Stimulated activated naive CD4-positive, alpha-beta T cell (primary cell): ENCODE data around the gene SPECC1L.

Experiments used
- DNase-seq, 6 experiments: peaks; one replicate each; lab custom pipeline; 2025; lab: John Stamatoyannopoulos, UW

Gene SPECC1L

DNA sequence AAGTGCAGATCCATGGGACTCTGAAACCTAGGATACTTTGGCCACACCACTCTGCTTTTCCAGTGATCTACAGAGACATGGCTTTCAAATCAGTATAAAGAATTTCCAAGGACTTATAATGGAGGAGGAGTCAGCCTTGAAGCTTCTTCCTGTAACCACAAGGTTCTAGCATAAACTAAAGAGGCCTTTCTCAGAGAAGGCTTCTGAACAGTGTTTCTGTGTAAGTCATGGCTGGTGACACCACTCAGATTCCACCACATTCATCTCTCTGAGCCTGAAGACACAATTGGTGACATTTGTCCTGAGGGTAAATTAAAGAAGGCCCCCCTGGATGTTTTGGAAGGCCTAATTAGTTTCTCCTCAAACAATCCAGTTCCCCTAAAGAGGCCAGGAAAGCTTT, 127.8 kb downstream of the SPECC1L start:
- no peak for DNase-seq

DNA sequence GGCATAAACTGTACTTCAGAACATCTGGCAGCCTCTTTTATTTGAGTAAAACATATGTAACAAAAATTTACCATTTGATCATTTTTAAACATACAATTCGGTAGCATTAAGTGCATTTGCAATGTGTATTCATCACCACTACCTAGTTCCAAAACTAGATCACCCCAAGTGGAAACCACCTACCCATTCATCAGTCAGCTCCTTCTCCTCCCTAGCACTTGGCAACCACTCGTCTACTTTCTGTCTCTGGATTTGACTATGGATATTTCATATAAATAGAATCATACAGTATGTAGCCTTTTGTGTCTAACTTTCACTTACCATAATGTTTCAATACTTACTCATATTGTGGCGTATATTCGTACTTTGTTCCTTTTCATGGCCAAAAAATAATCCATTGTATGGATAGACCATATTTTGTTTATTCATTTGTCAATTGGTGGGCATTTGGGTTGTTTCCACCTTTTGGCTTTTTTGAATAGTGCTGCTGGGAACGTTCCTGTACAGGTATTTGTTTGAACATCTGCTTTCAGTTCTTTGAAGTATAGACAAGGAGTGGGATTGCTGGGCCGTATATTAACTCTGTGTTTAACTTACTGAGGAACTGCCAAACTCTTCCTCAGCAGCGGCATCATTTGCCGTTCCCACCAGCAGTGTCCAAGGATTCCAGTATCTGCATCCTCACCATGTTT, 129.5 kb downstream of the SPECC1L start:
- DNase-seq = no peak

DNA sequence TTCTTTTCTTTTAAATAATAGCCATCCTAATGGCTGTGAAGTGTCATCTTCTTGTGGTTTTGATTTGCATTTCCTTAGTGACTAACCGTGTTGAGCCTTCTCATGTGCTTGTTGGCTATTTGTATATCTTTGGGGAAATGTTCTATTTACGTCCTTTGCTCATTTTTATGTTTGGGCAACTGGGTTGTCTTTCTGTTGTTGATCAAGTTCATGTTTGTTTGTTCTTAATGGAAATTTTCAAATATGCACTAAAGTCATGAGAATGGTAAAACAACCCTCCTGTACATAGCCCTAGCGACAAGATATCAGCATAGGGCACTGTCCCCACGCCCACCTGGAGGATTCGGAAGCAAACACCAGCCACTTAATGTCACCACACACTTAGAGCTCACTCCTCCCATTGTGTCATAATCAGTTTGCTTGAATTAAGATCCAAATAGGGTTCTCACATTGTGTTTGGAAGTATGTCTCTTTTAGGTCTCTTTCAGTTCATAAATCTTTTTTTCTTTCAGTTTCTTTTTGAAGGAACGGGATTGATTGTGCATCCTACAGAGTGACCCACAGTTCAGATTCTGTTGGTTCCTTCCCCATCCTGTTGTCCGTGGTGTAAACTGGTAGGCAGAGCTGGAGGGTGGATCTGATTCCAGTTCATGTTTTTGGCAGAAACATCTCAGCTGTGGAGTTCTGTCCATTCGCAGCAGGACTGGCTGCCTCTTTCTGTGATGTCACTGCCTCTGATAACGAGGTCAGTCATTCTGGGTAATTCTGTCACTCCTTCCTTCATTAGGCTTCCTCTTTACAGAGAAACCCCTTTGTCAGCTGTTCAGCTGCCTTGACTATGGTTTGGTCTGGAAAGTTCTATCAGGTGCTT, 130.3 kb downstream of the SPECC1L start:
- no peak for DNase-seq

DNA sequence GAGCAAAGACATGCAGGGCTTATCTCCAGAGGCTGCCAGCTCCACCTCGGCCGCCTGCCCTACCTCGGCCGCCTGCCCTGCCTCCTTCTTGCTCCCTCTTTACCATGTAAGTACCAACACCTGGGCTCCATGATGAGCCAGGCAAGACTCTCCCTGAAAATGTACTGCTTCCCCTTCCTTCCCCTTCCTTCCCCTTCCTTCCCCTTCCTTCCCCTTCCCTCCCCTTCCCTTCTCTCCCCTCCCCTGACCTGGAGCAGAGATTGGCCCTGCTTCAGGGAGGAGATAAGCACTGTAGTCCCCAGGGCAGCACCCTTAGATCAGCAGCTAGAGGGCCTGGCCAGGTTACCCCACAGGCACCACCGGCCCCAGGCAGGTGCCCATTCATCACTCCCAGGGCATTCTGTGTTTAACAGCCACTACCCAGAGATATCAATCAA, 131.3 kb downstream of the SPECC1L start:
- DNase-seq = no peak

DNA sequence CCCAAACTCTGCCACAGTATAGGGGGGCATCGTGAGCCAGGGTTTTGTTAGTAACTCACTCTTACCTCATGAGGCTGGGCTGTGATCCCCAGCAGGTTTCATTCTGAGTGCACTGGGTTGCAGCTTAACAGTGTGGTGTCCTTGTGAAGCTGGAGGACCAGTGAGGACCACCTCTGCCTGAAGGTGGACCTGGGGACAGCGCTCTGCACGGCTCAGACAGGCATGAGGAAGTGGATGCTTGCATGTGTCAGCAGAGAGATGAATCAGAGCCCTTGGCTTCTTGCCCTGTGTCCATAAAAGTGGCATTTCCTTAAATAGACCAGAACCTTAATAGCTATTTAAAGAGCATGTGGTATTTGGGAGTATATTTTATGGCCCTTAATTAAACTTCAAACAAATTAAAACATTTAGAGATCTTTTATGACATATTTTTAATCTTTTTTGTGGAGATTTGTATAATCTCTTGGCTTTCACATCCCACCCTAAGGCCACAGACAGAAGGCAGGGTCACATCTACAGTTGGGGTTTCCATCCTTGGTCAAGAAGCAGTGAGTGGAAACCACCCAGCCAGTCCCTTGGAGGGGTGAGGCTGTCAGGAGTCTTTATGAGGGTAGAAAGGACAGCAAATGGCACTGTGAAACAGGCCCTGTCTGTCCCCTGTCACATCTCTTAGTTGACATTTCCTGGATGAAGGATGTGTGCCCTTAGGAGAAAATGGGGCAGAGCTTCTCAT, 132.0 kb downstream of the SPECC1L start:
- no peak for DNase-seq

DNA sequence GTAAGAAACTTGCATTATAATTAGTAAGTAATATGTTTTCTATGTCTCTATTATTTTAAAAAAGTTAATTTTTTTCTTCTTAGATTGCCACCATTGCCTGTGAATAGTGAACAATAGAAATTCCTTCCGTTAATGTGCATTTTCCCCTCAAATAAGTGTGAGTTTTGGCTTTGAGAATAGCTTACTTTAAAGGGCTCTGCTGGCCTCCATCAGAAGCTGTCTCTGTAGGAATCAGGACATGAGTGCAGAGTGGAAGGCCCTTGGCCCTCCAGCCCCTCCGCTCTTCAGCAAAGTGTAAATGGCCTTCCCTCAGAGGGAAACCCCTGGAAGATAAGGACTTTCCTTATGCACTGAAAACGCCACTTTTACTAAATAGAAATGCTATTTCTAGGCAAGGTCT, 132.7 kb downstream of the SPECC1L start:
- DNase-seq = no peak

DNA sequence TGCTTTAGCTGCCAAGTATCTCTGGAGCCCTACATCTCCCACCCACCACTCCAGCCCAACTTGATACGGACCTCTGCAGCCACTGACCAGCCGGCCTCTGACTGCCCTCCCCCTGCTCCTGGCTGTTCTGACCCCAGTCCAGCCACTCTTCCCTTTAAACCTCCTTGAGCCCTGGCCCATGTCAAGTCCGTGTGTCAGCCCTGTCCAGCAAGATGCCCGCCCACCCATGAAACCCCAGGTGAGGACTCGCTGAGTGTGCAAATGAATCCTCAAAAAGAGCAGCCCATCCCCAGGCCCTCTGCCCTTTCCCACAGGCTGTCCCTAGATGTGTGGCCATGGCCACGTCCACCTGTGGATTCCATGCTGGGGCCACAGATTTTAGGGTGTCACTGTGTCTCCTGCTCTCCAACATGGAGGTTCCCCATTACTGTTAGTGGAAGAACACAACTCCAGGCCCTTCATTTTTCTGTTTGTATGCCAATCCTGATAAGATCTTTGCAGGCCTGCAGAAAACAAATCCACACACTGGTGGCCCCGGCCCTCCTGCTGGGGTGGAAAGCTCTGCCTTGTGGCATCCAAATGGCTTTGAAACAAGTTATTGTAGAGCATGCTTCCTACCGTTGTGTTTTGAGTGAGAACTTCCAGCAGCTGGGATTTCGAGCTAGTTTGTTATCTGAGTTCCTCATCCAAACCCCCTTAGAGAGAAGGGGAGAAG, 134.1 kb downstream of the SPECC1L start:
- DNase-seq = no peak

DNA sequence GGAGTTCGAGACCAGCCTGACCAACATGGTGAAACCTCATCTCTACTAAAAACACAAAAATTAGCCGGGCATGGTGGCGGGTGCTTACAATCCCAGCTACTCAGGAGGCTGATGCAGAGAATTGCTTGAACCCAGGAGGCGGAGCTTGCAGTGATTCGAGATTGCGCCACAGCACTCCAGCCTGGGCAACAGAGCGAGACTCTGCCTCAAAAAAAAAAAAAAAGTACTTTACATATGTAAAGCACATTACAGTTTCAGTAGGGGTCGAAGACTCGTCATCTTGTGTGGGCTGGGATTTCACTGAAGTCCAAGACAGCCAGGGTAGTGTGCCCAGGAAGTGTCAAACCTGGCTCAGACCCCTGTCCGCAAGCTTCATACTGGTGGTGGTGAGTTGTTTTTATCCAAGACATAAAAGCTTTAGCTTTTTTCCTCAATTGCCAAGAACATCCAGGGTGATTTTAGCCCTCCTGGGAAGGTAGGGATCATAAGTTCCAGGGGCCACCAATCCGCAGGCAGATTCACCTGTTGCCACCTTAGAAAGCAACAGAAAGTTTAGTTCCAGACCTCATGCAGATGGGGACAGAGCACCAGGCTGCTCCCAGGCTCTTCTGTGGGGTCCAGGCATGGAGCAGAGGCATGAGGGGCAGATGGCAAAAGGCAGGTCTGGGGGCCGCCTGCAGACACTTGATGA, 135.1 kb downstream of the SPECC1L start:
- DNase-seq = no peak

DNA sequence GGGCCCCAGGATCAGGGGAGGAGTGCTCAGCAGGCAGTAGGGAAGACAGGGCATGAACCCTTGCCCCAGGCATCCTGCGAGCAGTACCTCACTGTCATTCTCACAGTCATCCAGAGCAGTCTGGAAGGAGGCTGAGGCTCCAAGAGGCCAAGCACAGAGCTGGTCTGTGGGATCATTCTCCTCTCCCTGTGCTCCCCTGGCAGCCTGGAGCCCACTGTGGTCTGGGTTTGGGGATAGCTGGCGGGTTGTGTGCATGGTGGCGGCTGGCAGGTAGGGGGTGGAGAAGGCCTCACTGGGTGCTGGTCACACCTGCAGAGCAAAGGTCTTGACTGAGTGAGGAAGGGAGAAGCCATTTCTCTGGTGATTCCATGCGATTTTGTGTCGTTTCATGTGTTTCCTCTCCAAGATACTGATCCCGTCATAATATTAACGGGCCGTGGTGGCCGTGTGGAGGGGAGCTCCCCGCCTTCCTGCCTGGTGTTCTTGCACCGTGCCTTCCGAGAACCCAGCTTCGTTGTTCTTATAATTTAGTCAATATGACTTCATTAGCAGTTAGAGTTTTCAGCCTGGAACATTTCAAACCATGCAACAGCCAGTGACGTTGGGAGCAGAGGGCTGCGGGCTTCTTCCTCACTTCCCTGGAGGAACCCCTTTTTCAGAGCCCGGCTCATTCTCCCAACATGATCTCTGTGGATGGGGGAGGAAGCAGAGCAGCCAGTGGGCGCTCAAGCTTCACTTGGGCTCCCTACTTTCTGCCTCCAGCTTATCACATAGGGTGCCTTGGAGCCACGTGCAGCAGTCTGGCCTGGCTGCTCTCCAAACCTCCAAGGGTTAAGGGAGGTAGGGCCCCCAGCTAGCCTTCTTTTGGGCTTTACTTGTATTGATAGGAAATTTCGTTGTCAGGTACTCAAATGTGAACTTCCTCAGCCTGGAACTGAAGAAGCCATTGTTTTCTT, 136.0 kb downstream of the SPECC1L start:
- no peak for DNase-seq

DNA sequence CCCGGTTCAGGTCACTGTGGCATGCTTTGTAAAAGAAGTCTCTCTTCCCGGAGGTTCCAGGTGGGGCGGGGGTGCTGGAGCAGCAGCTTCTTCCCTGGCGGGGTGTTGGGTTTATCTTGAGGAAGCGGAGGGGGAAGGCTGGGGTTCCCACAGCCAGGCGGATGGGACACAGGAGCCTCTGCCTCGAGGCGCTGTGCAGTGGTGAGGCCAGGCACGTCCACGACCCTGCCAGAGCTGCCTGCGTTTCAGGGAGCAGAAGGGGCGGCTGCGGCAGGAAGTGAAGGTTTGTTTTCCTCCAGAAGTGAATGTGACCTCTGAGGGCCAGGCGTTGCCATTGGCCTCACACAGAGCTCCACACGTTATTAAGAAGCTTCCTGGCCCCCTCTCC, 136.6 kb downstream of the SPECC1L start:
- DNase-seq = no peak

DNA sequence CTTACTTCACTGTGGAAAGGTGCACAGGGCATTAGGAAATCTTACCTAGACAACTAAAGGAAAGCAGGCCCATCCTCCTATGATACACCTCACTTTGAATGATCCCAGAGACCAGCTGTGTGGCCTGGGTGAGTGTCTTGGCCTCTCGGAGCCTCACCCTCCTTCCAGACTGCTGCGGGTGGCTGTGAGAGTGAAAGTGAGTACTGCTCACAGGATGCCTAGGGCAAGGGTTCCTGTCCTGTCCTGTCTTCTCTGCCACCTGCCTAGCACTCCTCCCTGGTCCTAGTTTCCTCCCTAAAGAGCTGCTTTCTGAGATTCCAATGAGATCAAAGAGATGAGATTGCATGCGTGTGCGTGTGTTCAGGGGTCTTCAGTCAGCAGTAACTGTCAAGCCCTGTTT, 137.3 kb downstream of the SPECC1L start:
- no peak for DNase-seq

DNA sequence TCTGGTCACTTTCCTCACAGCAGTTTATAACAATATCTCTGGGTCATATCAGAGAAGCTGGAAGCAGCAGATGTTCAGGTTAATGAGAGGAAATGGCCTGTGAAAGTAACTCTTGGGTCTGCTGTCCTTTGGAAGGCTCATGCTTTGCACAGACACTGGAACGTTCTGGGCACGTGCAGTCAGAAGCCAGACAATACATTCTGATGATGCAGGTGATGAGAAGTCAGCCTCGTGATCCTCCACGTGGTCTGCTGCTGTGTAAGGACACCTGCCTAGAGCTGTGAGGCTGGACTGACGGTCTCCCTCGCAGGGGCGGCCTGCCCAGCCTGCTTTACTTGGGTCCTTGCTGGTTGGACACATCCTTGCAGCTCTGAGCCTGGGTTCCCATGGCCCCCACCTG, 138.0 kb downstream of the SPECC1L start:
- no peak for DNase-seq

DNA sequence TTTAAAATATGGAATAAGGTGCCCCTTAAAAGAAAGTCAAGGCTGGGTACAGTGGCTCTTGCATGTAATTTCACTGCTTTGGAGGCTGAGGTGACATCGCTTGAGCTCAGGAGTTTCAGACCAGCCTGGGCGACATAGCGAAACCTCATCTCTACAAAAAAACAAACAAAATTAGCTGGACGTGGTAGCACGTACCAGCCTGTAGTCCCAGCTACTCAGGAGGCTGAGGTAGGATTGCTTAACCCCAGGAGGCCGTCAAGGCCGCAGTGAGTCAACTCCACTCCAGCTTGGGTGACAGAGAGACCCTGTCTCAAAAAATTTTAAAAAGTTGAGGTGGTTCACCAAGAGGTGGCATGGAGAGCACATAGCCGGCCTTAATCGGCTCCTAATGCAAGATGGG, 139.1 kb downstream of the SPECC1L start:
- DNase-seq = no peak

DNA sequence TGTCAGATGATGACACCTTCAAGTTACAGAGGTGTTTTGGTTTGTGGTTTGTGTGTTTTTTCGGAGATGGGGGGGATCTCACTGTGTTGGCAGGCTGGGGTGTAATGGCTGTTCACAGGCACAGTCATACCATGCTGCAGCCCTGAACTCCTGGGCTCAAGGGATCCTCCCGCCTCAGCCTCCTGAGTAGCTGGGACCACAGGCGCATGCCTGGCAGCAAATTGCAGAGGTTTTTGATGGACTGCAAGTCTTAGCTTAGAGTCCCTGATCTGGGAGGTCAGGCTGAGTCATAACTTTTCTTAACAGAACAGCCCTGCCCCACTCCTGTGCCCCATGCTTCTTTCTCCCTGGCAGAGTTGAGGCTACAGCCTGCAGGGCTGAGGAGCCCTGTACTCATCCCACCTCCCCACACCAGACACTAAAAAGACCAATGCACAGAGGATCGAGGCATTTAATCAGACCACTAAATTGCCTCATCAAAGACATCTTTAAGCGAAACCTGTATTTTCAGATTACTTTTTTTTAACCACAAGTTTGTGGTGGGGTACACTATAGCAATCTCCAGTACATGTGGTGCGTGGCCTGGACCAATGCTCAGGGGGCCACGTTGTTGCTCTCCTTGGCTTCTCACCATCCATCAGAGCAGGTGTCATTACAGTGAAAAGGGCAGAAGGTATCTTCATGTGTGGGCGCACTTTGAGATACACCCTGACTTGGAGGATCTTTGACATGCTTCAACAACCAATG, 139.7 kb downstream of the SPECC1L start:
- no peak for DNase-seq

DNA sequence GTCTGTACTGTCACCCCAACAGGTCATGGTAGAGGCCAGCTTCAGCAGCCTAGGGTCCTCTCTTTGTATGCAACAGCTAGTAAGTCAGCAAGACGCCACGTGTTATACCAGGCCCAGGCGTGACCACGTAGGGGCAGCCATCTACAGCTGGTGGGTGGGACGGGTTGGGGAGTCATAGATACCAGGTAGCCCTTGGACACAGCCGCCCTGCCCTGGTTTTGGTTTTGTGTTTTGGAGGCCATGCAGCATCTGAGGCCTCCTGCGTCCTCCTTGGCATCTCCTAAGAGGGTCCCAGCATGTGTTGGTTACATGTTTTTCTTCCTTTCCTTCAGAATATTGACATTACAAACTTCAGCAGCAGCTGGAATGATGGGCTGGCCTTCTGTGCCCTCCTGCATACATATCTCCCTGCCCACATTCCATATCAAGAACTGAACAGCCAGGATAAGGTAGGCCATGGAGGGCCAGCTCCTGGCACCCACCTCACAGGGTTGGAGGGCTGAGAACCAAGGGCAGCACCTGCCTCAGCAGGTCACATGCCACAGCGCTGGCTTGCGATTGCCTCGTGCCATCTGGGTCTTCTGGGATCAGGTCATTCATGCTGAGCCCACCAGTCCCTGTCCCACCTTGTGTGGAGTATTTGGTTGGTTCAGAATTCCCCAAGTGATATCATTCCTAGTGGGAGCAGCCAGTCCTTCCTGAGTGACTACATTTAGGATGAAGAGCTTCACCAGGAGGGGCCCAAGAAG, 140.8 kb downstream of the SPECC1L start:
- DNase-seq = no peak

DNA sequence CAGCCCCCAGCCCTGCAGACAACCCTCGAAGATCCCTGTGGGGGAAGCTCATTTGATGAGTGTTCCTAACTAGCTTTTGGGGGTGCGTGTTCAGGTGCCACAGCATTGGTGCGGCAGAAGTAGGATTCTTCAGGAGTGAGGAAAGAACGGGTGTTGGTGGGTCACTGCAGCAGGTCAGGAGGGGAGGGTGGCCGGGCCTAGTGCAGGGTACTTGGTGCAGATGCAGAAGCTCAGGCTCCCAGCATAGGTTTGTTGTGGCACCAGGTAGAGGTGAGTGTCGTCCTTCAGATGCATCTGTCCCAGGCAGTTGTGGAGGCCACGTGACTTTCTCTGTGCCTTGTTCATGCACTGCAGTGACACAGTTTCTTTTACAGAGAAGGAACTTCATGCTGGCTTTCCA, 141.6 kb downstream of the SPECC1L start:
- DNase-seq = no peak

DNA sequence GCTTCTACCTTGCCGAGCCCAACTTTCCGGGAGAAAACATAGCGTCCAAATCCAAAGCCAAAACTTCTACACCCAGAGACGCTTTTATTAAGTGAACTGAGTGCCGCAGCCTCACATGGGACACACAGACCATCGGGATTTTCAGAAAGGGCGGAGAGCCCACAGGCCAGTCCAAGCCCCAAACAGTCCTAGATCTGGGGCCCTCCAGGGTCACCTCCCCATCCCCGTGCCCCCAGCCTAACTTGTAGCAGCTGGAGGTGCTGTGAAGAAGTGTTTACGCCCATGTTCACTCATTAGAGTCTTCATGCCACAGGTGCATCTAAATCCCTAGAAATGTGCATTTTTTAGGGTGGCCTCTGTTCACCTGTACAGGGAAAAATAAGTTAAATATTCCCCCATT, 142.6 kb downstream of the SPECC1L start:
- DNase-seq = no peak

DNA sequence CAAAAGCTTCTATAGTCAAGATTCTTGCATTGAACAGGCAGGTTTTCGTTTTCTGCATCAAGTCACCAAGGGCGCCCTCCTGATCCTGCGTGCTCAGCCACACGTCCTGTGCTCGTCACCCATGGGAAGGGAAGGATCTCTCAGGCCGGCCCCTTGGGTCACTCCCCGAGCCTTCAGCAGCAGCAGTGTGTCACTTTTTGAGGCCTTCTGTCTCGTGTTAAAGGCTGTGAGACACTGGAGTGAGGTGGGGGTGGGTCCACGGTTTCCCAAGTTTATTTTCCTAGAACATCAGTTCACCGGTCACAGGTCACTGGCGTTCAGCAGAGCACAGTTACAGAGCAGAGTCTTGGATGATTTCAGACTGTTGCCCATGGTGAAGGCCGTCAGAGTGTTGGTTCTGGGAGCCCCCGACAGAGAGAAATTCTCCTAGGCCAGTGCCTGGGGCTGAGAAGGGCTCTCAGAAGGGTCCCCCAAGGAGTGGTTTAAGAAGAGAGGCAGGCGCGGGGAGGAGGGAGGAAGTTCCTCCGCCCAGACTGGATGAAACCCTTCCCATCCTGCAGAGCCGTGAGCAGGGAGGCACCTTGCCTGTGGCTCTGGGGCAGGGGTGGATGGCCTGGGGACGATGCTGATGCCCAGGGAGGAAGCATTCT, 143.2 kb downstream of the SPECC1L start:
- DNase-seq = no peak
